Panc1 (cell line): Measurements from ENCODE around the gene KIRREL3.

ENCODE experiments used
- SIN3A ChIP-seq: IDR thresholded peaks from 2 replicates; pipeline ENCODE4 v1.6.1; 2012; ENCODE audit warnings: low read depth, mild to moderate bottlenecking, low read length, moderate library complexity, borderline replicate concordance; ENCODE audit not compliant: insufficient read depth
- TCF7L2 ChIP-seq: IDR thresholded peaks from 2 replicates; pipeline ENCODE4 v1.6.1; 2011; ENCODE audit warnings: mild to moderate bottlenecking, low read depth, low read length, inconsistent platforms
- TF ChIP-seq, protein P1 (sequence below): fragments of 450-650 bp; IDR thresholded peaks from 2 replicates; pipeline ENCODE4 v1.5.1; 2017; ENCODE audit warnings: mild to moderate bottlenecking
- TF ChIP-seq, protein P2 (sequence below), 2 experiments: IDR thresholded peaks; 2 replicates each; pipeline ENCODE4 v1.6.1; 2011 to 2012; ENCODE audit warnings: low read depth in 2 of 2, control low read depth in 1 of 2, low read length in 1 of 2, mild to moderate bottlenecking in 1 of 2, moderate library complexity in 1 of 2; ENCODE audit not compliant: insufficient read depth in 1 of 2

DNA sequence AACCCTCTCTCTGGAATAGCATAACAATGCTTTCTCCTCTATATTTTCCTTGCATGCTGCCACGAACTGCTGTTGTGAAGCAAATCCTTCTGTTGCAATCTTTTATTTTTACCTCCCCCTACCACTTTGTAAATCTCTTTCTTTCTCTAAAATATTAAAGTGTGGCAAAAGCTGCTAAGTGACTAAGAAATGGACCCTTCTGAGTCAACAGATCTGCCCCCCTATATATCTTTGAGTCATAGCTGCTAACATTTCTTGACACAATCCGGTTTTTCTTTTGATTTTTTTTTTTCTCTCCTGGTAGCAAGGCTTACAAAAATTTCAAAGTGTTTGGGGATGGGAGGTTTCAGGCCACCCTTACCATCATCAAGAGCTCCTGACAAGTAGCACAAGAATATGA, 39.0 kb upstream of the KIRREL3 start:
- TF ChIP-seq, protein P1, sequence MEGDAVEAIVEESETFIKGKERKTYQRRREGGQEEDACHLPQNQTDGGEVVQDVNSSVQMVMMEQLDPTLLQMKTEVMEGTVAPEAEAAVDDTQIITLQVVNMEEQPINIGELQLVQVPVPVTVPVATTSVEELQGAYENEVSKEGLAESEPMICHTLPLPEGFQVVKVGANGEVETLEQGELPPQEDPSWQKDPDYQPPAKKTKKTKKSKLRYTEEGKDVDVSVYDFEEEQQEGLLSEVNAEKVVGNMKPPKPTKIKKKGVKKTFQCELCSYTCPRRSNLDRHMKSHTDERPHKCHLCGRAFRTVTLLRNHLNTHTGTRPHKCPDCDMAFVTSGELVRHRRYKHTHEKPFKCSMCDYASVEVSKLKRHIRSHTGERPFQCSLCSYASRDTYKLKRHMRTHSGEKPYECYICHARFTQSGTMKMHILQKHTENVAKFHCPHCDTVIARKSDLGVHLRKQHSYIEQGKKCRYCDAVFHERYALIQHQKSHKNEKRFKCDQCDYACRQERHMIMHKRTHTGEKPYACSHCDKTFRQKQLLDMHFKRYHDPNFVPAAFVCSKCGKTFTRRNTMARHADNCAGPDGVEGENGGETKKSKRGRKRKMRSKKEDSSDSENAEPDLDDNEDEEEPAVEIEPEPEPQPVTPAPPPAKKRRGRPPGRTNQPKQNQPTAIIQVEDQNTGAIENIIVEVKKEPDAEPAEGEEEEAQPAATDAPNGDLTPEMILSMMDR: no peak
- TF ChIP-seq, protein P2, sequence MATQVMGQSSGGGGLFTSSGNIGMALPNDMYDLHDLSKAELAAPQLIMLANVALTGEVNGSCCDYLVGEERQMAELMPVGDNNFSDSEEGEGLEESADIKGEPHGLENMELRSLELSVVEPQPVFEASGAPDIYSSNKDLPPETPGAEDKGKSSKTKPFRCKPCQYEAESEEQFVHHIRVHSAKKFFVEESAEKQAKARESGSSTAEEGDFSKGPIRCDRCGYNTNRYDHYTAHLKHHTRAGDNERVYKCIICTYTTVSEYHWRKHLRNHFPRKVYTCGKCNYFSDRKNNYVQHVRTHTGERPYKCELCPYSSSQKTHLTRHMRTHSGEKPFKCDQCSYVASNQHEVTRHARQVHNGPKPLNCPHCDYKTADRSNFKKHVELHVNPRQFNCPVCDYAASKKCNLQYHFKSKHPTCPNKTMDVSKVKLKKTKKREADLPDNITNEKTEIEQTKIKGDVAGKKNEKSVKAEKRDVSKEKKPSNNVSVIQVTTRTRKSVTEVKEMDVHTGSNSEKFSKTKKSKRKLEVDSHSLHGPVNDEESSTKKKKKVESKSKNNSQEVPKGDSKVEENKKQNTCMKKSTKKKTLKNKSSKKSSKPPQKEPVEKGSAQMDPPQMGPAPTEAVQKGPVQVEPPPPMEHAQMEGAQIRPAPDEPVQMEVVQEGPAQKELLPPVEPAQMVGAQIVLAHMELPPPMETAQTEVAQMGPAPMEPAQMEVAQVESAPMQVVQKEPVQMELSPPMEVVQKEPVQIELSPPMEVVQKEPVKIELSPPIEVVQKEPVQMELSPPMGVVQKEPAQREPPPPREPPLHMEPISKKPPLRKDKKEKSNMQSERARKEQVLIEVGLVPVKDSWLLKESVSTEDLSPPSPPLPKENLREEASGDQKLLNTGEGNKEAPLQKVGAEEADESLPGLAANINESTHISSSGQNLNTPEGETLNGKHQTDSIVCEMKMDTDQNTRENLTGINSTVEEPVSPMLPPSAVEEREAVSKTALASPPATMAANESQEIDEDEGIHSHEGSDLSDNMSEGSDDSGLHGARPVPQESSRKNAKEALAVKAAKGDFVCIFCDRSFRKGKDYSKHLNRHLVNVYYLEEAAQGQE (IDR thresholded peaks at IDR 0.05; ENCODE audit: insufficient read depth in 1 of 2, low read depth in 2 of 2, low read length in 1 of 2): no peak
- TF ChIP-seq SIN3A (no peak), TCF7L2 (no peak)
